ENCODE results near the gene SNRNP25.
A peak's percentile ranks its signal among the peaks of the same experiment; 100 is the strongest.

SNRNP25 gene

GRCh38 chr16:91484-91883 lies 37.9 kb downstream of the SNRNP25 start:
- Histone ChIP-seq H3K27ac (ENCODE audit: low read depth, low read length, severe bottlenecking) (no peak overlapping the region), H3K4me3 (ENCODE audit: extremely low read depth, insufficient read depth, low read length, poor library complexity, severe bottlenecking) (no peak overlapping the region), H3K9me3 (ENCODE audit: control insufficient read depth, low read length) (no peaks in the 10 kb centered on the region), H3K36me3 (ENCODE audit: control insufficient read depth, insufficient read depth, low read length) (peaks cover 49% of the 10 kb centered on the region), H3K4me1 (ENCODE audit: control insufficient read depth, insufficient read depth, low read length, poor library complexity, severe bottlenecking) (peaks cover 6% of the 10 kb centered on the region)
- WGBS, 2 experiments (ENCODE audit: insufficient coverage in 2 of 2) = 91 to 94% methylated on average over 9 of the region's 9 CpGs

DNA sequence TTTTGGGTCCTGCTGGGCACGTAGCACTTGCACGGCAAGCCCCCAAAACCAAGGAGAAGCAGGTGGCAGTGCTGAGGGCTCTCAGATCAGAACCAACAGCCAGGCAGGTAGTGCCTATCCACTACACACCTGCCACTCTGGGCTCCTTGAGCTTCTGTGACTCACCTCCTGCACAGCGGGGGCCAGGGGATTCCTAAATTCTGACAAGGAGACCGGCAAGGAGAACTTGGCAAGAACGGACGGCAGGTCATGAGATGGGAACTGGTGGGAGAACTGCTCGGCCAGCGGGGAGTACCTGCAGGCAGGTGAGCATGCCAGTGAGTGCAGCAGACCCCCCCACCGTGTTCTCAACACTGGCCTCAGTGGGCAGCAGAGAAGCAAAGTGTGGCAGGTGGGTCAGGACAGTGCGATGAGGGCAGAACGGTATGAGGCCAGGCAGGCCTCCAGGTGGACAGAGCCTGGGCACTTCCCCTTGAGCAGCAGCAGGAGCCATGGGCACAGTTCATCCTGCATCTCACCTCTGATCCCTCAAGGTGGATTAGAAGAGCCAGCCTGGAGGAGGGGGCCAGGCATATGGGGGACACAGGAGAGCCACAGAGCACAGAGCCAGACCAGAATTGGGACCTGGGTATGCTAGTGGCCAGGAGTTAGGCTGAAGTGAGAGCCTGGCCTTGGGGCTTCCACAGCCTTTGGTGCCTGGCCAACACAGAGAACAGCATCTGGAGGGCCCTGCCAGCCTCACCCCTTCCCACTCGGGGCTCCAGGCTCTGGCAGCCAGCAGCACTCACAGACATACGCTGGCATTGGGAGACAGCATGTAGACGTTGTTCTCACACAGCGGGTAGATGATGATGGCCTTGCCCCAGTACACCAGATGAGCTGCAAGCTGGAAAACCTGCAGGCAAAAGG lies 39.1 kb downstream of the SNRNP25 start:
- peaks cover 37% of the 10 kb centered on the region for H3K36me3 ChIP-seq (ENCODE audit: control insufficient read depth, insufficient read depth, low read length)
- H3K4me3 ChIP-seq (ENCODE audit: extremely low read depth, insufficient read depth, low read length, poor library complexity, severe bottlenecking) = no peak overlapping the region
- H3K4me1 ChIP-seq (ENCODE audit: control insufficient read depth, insufficient read depth, low read length, poor library complexity, severe bottlenecking) = peaks cover 6% of the 10 kb centered on the region
- 91 to 96% methylated on average over 14 to 15 of the region's 15 CpGs for WGBS, 2 experiments (ENCODE audit: insufficient coverage in 2 of 2)
- no peaks in the 10 kb centered on the region for H3K9me3 ChIP-seq (ENCODE audit: control insufficient read depth, low read length)
- H3K27ac ChIP-seq (ENCODE audit: low read depth, low read length, severe bottlenecking) = no peak overlapping the region

GRCh38 chr16:94918-95265 lies 41.3 kb downstream of the SNRNP25 start:
- H3K9me3 ChIP-seq (ENCODE audit: control insufficient read depth, low read length) = no peaks in the 10 kb centered on the region
- 93 to 100% methylated on average over 4 to 5 of the region's 5 CpGs for WGBS, 2 experiments (ENCODE audit: insufficient coverage in 2 of 2)
- H3K36me3 ChIP-seq (ENCODE audit: control insufficient read depth, insufficient read depth, low read length) = peaks cover 22% of the 10 kb centered on the region
- peaks cover 9% of the 10 kb centered on the region for H3K4me1 ChIP-seq (ENCODE audit: control insufficient read depth, insufficient read depth, low read length, poor library complexity, severe bottlenecking)
- H3K4me3 ChIP-seq (ENCODE audit: extremely low read depth, insufficient read depth, low read length, poor library complexity, severe bottlenecking) = no peak overlapping the region
- H3K27ac ChIP-seq (ENCODE audit: low read depth, low read length, severe bottlenecking) = no peak overlapping the region

DNA sequence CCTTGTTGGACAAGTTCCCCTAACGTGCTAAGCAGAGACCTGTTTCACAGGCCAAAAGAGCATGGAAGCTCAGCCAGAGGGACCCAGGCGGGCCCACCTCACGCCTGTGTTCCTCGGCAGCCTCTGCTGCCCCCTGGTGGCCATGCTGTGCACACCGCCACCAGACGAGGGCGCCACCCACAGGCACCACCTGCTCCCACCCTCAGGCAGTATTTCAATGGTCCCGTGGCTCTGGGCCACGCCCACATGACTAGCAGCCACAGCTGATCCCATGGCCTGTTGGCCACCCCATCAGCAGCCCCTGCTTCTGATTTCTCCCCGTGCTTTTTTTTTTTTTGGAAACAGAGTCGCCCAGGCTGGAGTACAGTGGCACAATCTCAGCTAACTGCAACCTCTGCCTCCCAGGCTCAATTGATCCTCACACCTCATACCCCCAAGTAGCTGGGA lies 43.3 kb downstream of the SNRNP25 start:
- 9 to 15% methylated on average over 10 of the region's 11 CpGs for WGBS, 2 experiments (ENCODE audit: insufficient coverage in 2 of 2)
- Histone ChIP-seq H3K27ac (ENCODE audit: low read depth, low read length, severe bottlenecking) (no peak overlapping the region), H3K4me3 (ENCODE audit: extremely low read depth, insufficient read depth, low read length, poor library complexity, severe bottlenecking) (no peak overlapping the region)

GRCh38 chr16:97822-98221 lies 44.2 kb downstream of the SNRNP25 start:
- Histone ChIP-seq H3K27ac (ENCODE audit: low read depth, low read length, severe bottlenecking) (peak overlapping the region; percentile 29), H3K4me1 (ENCODE audit: control insufficient read depth, insufficient read depth, low read length, poor library complexity, severe bottlenecking) (peaks cover 9% of the 10 kb centered on the region), H3K9me3 (ENCODE audit: control insufficient read depth, low read length) (no peaks in the 10 kb centered on the region), H3K36me3 (ENCODE audit: control insufficient read depth, insufficient read depth, low read length) (peaks cover 18% of the 10 kb centered on the region), H3K4me3 (ENCODE audit: extremely low read depth, insufficient read depth, low read length, poor library complexity, severe bottlenecking) (no peak overlapping the region)
- 92 to 93% methylated on average over 6 of the region's 8 CpGs for WGBS, 2 experiments (ENCODE audit: insufficient coverage in 2 of 2)

More for the DNA sequence above, 43.3 kb downstream of the SNRNP25 start:
- Histone ChIP-seq H3K36me3 (ENCODE audit: control insufficient read depth, insufficient read depth, low read length) (peaks cover 18% of the 10 kb centered on the region), H3K9me3 (ENCODE audit: control insufficient read depth, low read length) (no peaks in the 10 kb centered on the region), H3K4me1 (ENCODE audit: control insufficient read depth, insufficient read depth, low read length, poor library complexity, severe bottlenecking) (peaks cover 9% of the 10 kb centered on the region)

GRCh38 chr16:100989-101388 lies 47.4 kb downstream of the SNRNP25 start:
- H3K27ac ChIP-seq (ENCODE audit: low read depth, low read length, severe bottlenecking) = no peak overlapping the region
- no peaks in the 10 kb centered on the region for H3K9me3 ChIP-seq (ENCODE audit: control insufficient read depth, low read length)
- WGBS, 2 experiments (ENCODE audit: insufficient coverage in 2 of 2) = 83 to 86% methylated on average over 5 of the region's 5 CpGs

DNA sequence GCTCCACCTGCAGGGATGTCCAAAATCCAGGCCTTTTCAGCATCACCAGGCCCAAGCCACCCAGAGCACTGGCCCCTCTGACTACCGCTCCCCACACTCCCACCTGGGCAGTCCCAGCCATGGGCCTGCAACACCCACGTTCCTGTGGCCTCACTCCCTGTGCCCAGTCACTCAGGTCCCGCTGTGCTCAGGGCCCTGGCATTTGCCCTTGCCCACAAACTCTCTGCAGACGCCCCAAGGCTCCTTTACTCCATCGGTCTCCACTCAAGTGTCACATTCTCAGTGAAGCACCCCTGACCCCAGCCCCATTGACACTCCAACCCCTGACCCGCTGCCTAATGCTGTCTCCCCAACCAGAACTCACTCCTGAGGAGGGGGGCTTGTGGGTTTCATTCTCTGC lies 48.0 kb downstream of the SNRNP25 start:
- Histone ChIP-seq H3K4me3 (ENCODE audit: extremely low read depth, insufficient read depth, low read length, poor library complexity, severe bottlenecking) (no peak overlapping the region), H3K4me1 (ENCODE audit: control insufficient read depth, insufficient read depth, low read length, poor library complexity, severe bottlenecking) (peaks cover 4% of the 10 kb centered on the region), H3K9me3 (ENCODE audit: control insufficient read depth, low read length) (no peaks in the 10 kb centered on the region), H3K36me3 (ENCODE audit: control insufficient read depth, insufficient read depth, low read length) (peaks cover 21% of the 10 kb centered on the region), H3K27ac (ENCODE audit: low read depth, low read length, severe bottlenecking) (no peak overlapping the region)
- WGBS, 2 experiments (ENCODE audit: insufficient coverage in 2 of 2) = 78 to 83% methylated on average over 4 to 5 of the region's 6 CpGs

More at GRCh38 chr16:100989-101388, 47.4 kb downstream of the SNRNP25 start:
- peaks cover 15% of the 10 kb centered on the region for H3K36me3 ChIP-seq (ENCODE audit: control insufficient read depth, insufficient read depth, low read length)
- peaks cover 4% of the 10 kb centered on the region for H3K4me1 ChIP-seq (ENCODE audit: control insufficient read depth, insufficient read depth, low read length, poor library complexity, severe bottlenecking)
- no peak overlapping the region for H3K4me3 ChIP-seq (ENCODE audit: extremely low read depth, insufficient read depth, low read length, poor library complexity, severe bottlenecking)

- WGBS, 2 experiments (ENCODE audit: insufficient coverage in 2 of 2) = 91% methylated on average over 13 to 17 of the region's 19 CpGs
Observed at GRCh38 chr16:102060-102855, 48.6 kb downstream of the SNRNP25 start.

GRCh38 chr16:104355-104754 lies 50.7 kb downstream of the SNRNP25 start:
- Histone ChIP-seq H3K36me3 (ENCODE audit: control insufficient read depth, insufficient read depth, low read length) (peaks cover 26% of the 10 kb centered on the region), H3K9me3 (ENCODE audit: control insufficient read depth, low read length) (no peaks in the 10 kb centered on the region), H3K4me1 (ENCODE audit: control insufficient read depth, insufficient read depth, low read length, poor library complexity, severe bottlenecking) (no peaks in the 10 kb centered on the region), H3K4me3 (ENCODE audit: extremely low read depth, insufficient read depth, low read length, poor library complexity, severe bottlenecking) (no peak overlapping the region), H3K27ac (ENCODE audit: low read depth, low read length, severe bottlenecking) (no peak overlapping the region)
- 85 to 95% methylated on average over 5 of the region's 5 CpGs for WGBS, 2 experiments (ENCODE audit: insufficient coverage in 2 of 2)

More at GRCh38 chr16:102060-102855, 48.6 kb downstream of the SNRNP25 start:
- Histone ChIP-seq H3K4me3 (ENCODE audit: extremely low read depth, insufficient read depth, low read length, poor library complexity, severe bottlenecking) (no peak overlapping the region), H3K9me3 (ENCODE audit: control insufficient read depth, low read length) (no peaks in the 10 kb centered on the region), H3K4me1 (ENCODE audit: control insufficient read depth, insufficient read depth, low read length, poor library complexity, severe bottlenecking) (peaks cover 4% of the 10 kb centered on the region), H3K36me3 (ENCODE audit: control insufficient read depth, insufficient read depth, low read length) (peaks cover 24% of the 10 kb centered on the region), H3K27ac (ENCODE audit: low read depth, low read length, severe bottlenecking) (no peak overlapping the region)

- no peaks in the 10 kb centered on the region for H3K4me1 ChIP-seq (ENCODE audit: control insufficient read depth, insufficient read depth, low read length, poor library complexity, severe bottlenecking)
- no peak overlapping the region for H3K4me3 ChIP-seq (ENCODE audit: extremely low read depth, insufficient read depth, low read length, poor library complexity, severe bottlenecking)
- 96 to 100% methylated on average over 2 of the region's 3 CpGs for WGBS, 2 experiments (ENCODE audit: insufficient coverage in 2 of 2)
- H3K27ac ChIP-seq (ENCODE audit: low read depth, low read length, severe bottlenecking) = no peak overlapping the region
- peaks cover 26% of the 10 kb centered on the region for H3K36me3 ChIP-seq (ENCODE audit: control insufficient read depth, insufficient read depth, low read length)
- H3K9me3 ChIP-seq (ENCODE audit: control insufficient read depth, low read length) = no peaks in the 10 kb centered on the region
Observed at GRCh38 chr16:104928-105327, 51.3 kb downstream of the SNRNP25 start.
